ENCODE results near the gene C16orf96. TPM values are rescaled to one million over a fixed set of nuclear protein-coding genes. Genes with fewer than 3 reads are reported as not detected.

The C16orf96 gene
- total and polyA plus RNA-seq, 2 of the 8 experiments (the other 6 are each of a cell fraction or from before 2014, with no cell fraction given), result 1.0 to 1.3 TPM

- no peak for TF ChIP-seq SP4 (IDR thresholded peaks at IDR 0.05; ENCODE audit: low read length)
Measured at GRCh38 chr16:4557973-4558372, 1.8 kb downstream of the C16orf96 start (continued).

All from H1 (cell line).